Heart left ventricle (tissue), 16 donors: ENCODE data around the gene TMEM236. TPM values are rescaled to one million over a fixed set of nuclear protein-coding genes. Genes with fewer than 3 reads are reported as not detected.
A peak's percentile ranks its signal among the peaks of the same experiment; 100 is the strongest.

Source experiments
- ATAC-seq, 4 donors: fragments of 200-7000 bp; cut with Tn5 transposase; one replicate each; pipeline ENCODE4 v1.9.1; 2020 to 2022; ENCODE audit warnings: moderate library complexity in 4 of 4, mild to moderate bottlenecking in 3 of 4, moderate number of reproducible peaks in 1 of 4
- DNase-seq, 5 donors: peaks; one replicate each; pipeline ENCODE4 v3.0.0-alpha.2; 2020
- H3K27ac ChIP-seq, 12 donors: fragments of 200-600 bp; sonication (generic) in 4 of 12; one replicate each; pipeline versions ENCODE4 v1.5.0 to v1.8.0; 2016 to 2022; ENCODE audit warnings: mild to moderate bottlenecking in 2 of 12
- H3K27me3 ChIP-seq, 9 donors: fragments of 200-600 bp; sonication (generic) in 2 of 9; one replicate each; pipeline versions ENCODE4 v1.5.1 to v1.8.0; 2016 to 2022; ENCODE audit warnings: mild to moderate bottlenecking in 3 of 9
- H3K36me3 ChIP-seq, 9 donors: fragments of 200-600 bp; sonication (generic) in 2 of 9; one replicate each; pipeline versions ENCODE4 v1.5.0 to v1.8.0; 2018 to 2022; ENCODE audit warnings: mild to moderate bottlenecking in 2 of 9
- H3K4me1 ChIP-seq, 12 donors: fragments of 200-600 bp; sonication (generic) in 4 of 12; one replicate each; pipeline versions ENCODE4 v1.5.0 to v1.8.0; 2016 to 2022; ENCODE audit warnings: mild to moderate bottlenecking in 3 of 12
- H3K4me3 ChIP-seq, 12 donors: fragments of 200-600 bp; sonication (generic) in 4 of 12; one replicate each; pipeline versions ENCODE4 v1.5.0 to v1.8.0; 2017 to 2022; ENCODE audit warnings: mild to moderate bottlenecking in 9 of 12, moderate library complexity in 4 of 12
- H3K9me3 ChIP-seq, 12 donors: fragments of 200-600 bp; sonication (generic) in 4 of 12; one replicate each; pipeline versions ENCODE4 v1.5.0 to v1.8.0; 2016 to 2022; ENCODE audit warnings: mild to moderate bottlenecking in 1 of 12
- CTCF ChIP-seq, 12 donors: fragments of 200-600 bp; sonication (generic) in 4 of 12; IDR thresholded peaks; one replicate each; pipeline versions ENCODE4 v1.5.0 to v1.8.0; 2018 to 2022; ENCODE audit warnings: antibody characterized with exemption in 12 of 12, mild to moderate bottlenecking in 5 of 12
- POLR2A ChIP-seq, 2 donors: fragments of 450-650 bp; IDR thresholded peaks; one replicate each; pipeline ENCODE4 v1.6.1; 2017; ENCODE audit warnings: antibody characterized with exemption in 2 of 2, mild to moderate bottlenecking in 2 of 2, moderate library complexity in 2 of 2
- WGBS, 4 donors: extraction: QIAGEN DNeasy Blood & Tissue Kit in 2 of 4; methylation state at CpG; one replicate each; pipeline versions ENCODE4 v1.1.5 to v1.1.7; 2013 to 2018; 5-methylcytosine and 5-hydroxymethylcytosine counted together
- intact Hi-C, 10 donors: fragments of 100-400 bp; cut with DNase I; formaldehyde crosslinking; loops; one replicate each; pipeline versions ENCODE4 v1.11.1 to v1.14.2; 2022
- polyA plus RNA-seq, 2 donors: library from polyadenylated mRNA; stranded (reverse); fragments of 200-250 nt; gene quantifications; one replicate each; pipeline ENCODE4 v1.2.3, GENCODE V29; 2013
- total RNA-seq, 9 donors: library from RNA; depleted of rRNA in 2 of 9; stranded (reverse); fragments of >200 nt in 2 of 9; fragmentation: NEBNext Ultra II Directional in 3 of 9; extraction: Animal tissue kit (Norgen Biotek cat#: 25700) in 3 of 9; gene quantifications; one replicate each; pipeline versions ENCODE4 v1.1.0 to v1.2.4, GENCODE V29; 2016 to 2023
- donor health status: ischemic (EF 13 %, LVEDD 7.1; RV severe dilation, severe dysfunction).
- donor health status: healthy with polysubstance abuse.
- donor health status: DM: no; HTN: yes; CAD: no.
- donor health status: DM: no; HTN: no; CAD: no.
- donor health status: ischemic (EF 25% LVEDD 6.9; RV normal size, moderate dysfunction).
- donor health status: ischemic (EF 25% LVEDD 5.7; RV mildly dilated, moderate dysfunction).
- donor health status: healthy.
- donor health status: DM: yes; HTN: yes; CAD: no.
- donor health status: ischemic (EF 35%, LVEDD 5.7; RV mildly dilated, moderate dysfunction).
- donor health status: nonischemic (EF 11% LVEDD 7.7; RV severe dilation, severe dysfunction).
- donor health status: DM: yes; HTN: yes; CAD: no.
- donor health status: PGD.
- donor health status: ischemic (EF 29% LVEDD 5.4; RV normal size, mild dysfunction).
- donor health status: nonischemic (EF 23%, LVEDD 6.1; RV moderate dilation, normal function).

Gene TMEM236
- total and polyA plus RNA-seq, 11 donors: 0.09 to 3.2 (median 0.38) TPM

GRCh38 chr10:17833656-17834055 is 81.7 kb downstream of the TMEM236 start:
- TF ChIP-seq CTCF (IDR thresholded peaks at IDR 0.05) (no peak), POLR2A (IDR thresholded peaks at IDR 0.05) (no peak)
- intact Hi-C loops: no loop called here
- WGBS, 4 donors: 71 to 81% (median 76%) methylated on average over 6 of the region's 6 CpGs

GRCh38 chr10:17835688-17836087 is 83.7 kb downstream of the TMEM236 start:
- H3K9me3 ChIP-seq: no peaks in the 10 kb centered on the region
- H3K27ac ChIP-seq: no peak overlapping the region
- TF ChIP-seq POLR2A (IDR thresholded peaks at IDR 0.05): no peak
- TF ChIP-seq CTCF (IDR thresholded peaks at IDR 0.05): no peak
- H3K27me3 ChIP-seq: no peaks in the 10 kb centered on the region
- ATAC-seq (no peak), DNase-seq (no peak)
- H3K36me3 ChIP-seq: peaks cover 0 to 21% (median 0%) of the 10 kb centered on the region in 9 donors
- 45 to 65% (median 61%) methylated on average over 1 of the region's 1 CpG for whole genome bisulfite sequencing, 4 donors
- intact Hi-C loops: no loop called here
- no peak overlapping the region for H3K4me3 ChIP-seq
- peaks cover 0 to 39% (median 5%) of the 10 kb centered on the region in 12 donors for H3K4me1 ChIP-seq

More at GRCh38 chr10:17833656-17834055, 81.7 kb downstream of the TMEM236 start:
- Histone ChIP-seq H3K36me3 (peaks cover 0 to 21% (median 0%) of the 10 kb centered on the region in 9 donors), H3K9me3 (no peaks in the 10 kb centered on the region), H3K27ac (no peak overlapping the region), H3K4me1 (peaks cover 0 to 39% (median 5%) of the 10 kb centered on the region in 12 donors), H3K27me3 (no peaks in the 10 kb centered on the region), H3K4me3 (no peak overlapping the region)
- ATAC-seq: no peak
- DNase-seq: no peak

- H3K27ac ChIP-seq: peak overlapping the region in 1 of 12 donors; percentile 74
- TF ChIP-seq CTCF (IDR thresholded peaks at IDR 0.05) (no peak), POLR2A (IDR thresholded peaks at IDR 0.05) (no peak)
- intact Hi-C loops: no loop called here
- peak overlapping the region in 10 of 12 donors; percentile 5 to 37 (median 24) for H3K4me3 ChIP-seq
- peaks cover 0 to 21% (median 0%) of the 10 kb centered on the region in 9 donors for H3K36me3 ChIP-seq
- DNase-seq (peak in 4 of 5 donors; percentile 24 to 33 (median 26)), ATAC-seq (peak in 3 of 4 donors; percentile 62 to 80 (median 71))
- H3K9me3 ChIP-seq: no peaks in the 10 kb centered on the region
- WGBS, 4 donors: 1 to 4% (median 1%) methylated on average over 8 of the region's 8 CpGs
- H3K27me3 ChIP-seq: no peaks in the 10 kb centered on the region
- H3K4me1 ChIP-seq: peaks cover 0 to 41% (median 5%) of the 10 kb centered on the region in 12 donors
Measured at GRCh38 chr10:17836942-17837341, 84.9 kb downstream of the TMEM236 start.

- H3K27me3 ChIP-seq: no peaks in the 10 kb centered on the region
- H3K4me1 ChIP-seq: peaks cover 0 to 41% (median 5%) of the 10 kb centered on the region in 12 donors
- peak overlapping the region in 1 of 12 donors; percentile 74 for H3K27ac ChIP-seq
- no peak for DNase-seq
- H3K36me3 ChIP-seq: peaks cover 0 to 23% (median 0%) of the 10 kb centered on the region in 9 donors
- intact Hi-C loops: no loop called here
- TF ChIP-seq CTCF (IDR thresholded peaks at IDR 0.05) (no peak), POLR2A (IDR thresholded peaks at IDR 0.05) (no peak)
- H3K9me3 ChIP-seq: no peaks in the 10 kb centered on the region
- H3K4me3 ChIP-seq: no peak overlapping the region
- ATAC-seq: peak in 1 of 4 donors; percentile 27
- WGBS, 4 donors: 44 to 59% (median 51%) methylated on average over 9 of the region's 9 CpGs
Measured at GRCh38 chr10:17838080-17838648, 86.2 kb downstream of the TMEM236 start.
